ENCODE data around the gene PKP1. TPM values are rescaled to one million over a fixed set of nuclear protein-coding genes. Genes with fewer than 3 reads are reported as not detected.

Gene PKP1
- total RNA-seq, 6 experiments from 2014 or later, result not detected

DNA sequence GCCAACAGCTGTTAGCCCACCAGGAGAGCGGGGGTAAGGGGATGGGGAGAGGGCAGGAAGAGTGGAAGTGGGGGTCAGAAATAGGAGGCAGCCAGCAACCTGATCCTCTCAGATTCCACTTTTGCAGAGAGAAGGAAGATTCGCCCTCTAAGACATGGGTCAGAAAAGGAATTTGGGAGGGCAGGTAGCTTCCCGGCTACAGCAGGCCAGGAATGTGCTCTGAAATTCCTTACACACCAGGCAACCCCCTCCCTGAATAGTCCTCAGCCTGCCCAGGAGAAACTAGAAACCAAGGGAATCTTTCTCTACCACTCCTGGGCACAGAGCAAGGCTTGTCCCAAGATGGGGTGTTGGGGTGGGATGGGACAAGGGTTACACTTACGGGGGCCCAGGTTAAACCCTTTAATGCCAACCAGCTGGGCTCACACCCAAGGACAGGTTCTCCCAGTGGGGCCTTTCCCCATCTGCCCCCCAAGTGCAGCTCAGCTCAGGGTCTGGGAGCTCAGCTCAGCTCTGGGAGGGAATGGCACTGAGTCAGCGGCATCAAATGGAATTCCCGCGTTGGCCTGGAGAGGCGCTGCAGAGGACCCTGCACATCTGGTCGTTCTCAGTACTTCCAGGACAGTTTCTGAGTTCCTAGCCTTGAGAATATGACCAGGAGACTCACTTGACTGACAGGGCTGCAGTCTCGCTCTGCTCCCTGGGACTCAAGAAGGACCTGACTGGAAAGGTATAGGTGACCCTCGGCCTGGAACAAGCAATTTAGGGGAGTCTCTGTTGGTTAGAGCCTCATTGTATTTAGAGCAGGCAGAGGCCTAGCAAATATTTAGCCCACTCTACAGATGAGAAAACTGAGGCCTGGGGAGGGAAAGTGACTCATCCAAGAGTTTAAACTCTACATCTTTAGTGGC, 93.4 kb downstream of the PKP1 start:
- ATAC-seq (peak in 3 of 4 donors; percentile 40 to 48 (median 47)), DNase-seq (no peak)
- no peaks in the 10 kb centered on the region for H3K36me3 ChIP-seq
- no peaks in the 10 kb centered on the region for H3K4me1 ChIP-seq
- no peak overlapping the region for H3K27ac ChIP-seq
- intact Hi-C loops (cut with DNase I), result no loop called here
- H3K27me3 ChIP-seq, result no peaks in the 10 kb centered on the region
- no peaks in the 10 kb centered on the region for H3K9me3 ChIP-seq
- no peak overlapping the region for H3K4me3 ChIP-seq
- 43% methylated on average over 4 of the region's 11 CpGs for WGBS (ENCODE audit: insufficient coverage, low coverage, low lambda C conversion rate, missing lambda C conversion rate)
- TF ChIP-seq, protein P1, sequence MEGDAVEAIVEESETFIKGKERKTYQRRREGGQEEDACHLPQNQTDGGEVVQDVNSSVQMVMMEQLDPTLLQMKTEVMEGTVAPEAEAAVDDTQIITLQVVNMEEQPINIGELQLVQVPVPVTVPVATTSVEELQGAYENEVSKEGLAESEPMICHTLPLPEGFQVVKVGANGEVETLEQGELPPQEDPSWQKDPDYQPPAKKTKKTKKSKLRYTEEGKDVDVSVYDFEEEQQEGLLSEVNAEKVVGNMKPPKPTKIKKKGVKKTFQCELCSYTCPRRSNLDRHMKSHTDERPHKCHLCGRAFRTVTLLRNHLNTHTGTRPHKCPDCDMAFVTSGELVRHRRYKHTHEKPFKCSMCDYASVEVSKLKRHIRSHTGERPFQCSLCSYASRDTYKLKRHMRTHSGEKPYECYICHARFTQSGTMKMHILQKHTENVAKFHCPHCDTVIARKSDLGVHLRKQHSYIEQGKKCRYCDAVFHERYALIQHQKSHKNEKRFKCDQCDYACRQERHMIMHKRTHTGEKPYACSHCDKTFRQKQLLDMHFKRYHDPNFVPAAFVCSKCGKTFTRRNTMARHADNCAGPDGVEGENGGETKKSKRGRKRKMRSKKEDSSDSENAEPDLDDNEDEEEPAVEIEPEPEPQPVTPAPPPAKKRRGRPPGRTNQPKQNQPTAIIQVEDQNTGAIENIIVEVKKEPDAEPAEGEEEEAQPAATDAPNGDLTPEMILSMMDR (IDR thresholded peaks at IDR 0.05), result peak; percentile 14 to 45 (median 28)
- TF ChIP-seq POLR2A (IDR thresholded peaks at IDR 0.05), result no peak

GRCh38 chr1:201377611-201378092, 94.3 kb downstream of the PKP1 start, which contains the start of gene TNNT2:
TSS of gene TNNT2 (minus strand) at chr1:201377680. CDS start at chr1:201373254, 4,426 bp downstream.
- no peaks in the 10 kb centered on the region for H3K4me1 ChIP-seq
- 18% methylated on average over 3 of the region's 9 CpGs for WGBS (ENCODE audit: insufficient coverage, low coverage, low lambda C conversion rate, missing lambda C conversion rate)
- ATAC-seq (no peak), DNase-seq (no peak)
- no peak within 1 kb of the TSS for H3K27ac ChIP-seq
- H3K27me3 ChIP-seq, result no peaks in the 10 kb centered on the region
- no peak for TF ChIP-seq POLR2A (IDR thresholded peaks at IDR 0.05)
- TF ChIP-seq, protein P1 (IDR thresholded peaks at IDR 0.05), result no peak
- intact Hi-C loops (cut with DNase I), result no loop called here
- H3K9me3 ChIP-seq, result no peaks in the 10 kb centered on the region
- no peaks in the 10 kb centered on the region for H3K36me3 ChIP-seq
- H3K4me3 ChIP-seq, result no peak within 1 kb of the TSS

- H3K36me3 ChIP-seq, result no peaks in the 10 kb centered on the region
- ATAC-seq (no peak), DNase-seq (no peak)
- WGBS (ENCODE audit: insufficient coverage, low coverage, low lambda C conversion rate, missing lambda C conversion rate), result 81% methylated on average over 5 of the region's 6 CpGs
- intact Hi-C loops (cut with DNase I), result no loop called here
- TF ChIP-seq POLR2A (IDR thresholded peaks at IDR 0.05), result no peak
- TF ChIP-seq, protein P1 (IDR thresholded peaks at IDR 0.05), result no peak
- H3K27me3 ChIP-seq, result no peaks in the 10 kb centered on the region
- H3K9me3 ChIP-seq, result no peaks in the 10 kb centered on the region
- H3K4me3 ChIP-seq, result no peak overlapping the region
- no peak overlapping the region for H3K27ac ChIP-seq
- no peaks in the 10 kb centered on the region for H3K4me1 ChIP-seq
Measured at GRCh38 chr1:201378804-201379203, 95.5 kb downstream of the PKP1 start.

GRCh38 chr1:201379733-201380242, 96.5 kb downstream of the PKP1 start:
- Histone ChIP-seq H3K27me3 (no peaks in the 10 kb centered on the region), H3K4me1 (no peaks in the 10 kb centered on the region), H3K27ac (no peak overlapping the region), H3K4me3 (no peak overlapping the region), H3K36me3 (no peaks in the 10 kb centered on the region), H3K9me3 (no peaks in the 10 kb centered on the region)
- 60% methylated on average over 2 of the region's 9 CpGs for WGBS (ENCODE audit: insufficient coverage, low coverage, low lambda C conversion rate, missing lambda C conversion rate)
- DNase-seq, result no peak
- no peak for TF ChIP-seq POLR2A (IDR thresholded peaks at IDR 0.05)
- TF ChIP-seq, protein P1 (IDR thresholded peaks at IDR 0.05), result no peak
- peak in 3 of 4 donors; percentile 5 to 11 (median 7) for ATAC-seq
- intact Hi-C loops (cut with DNase I), result no loop called here
